NOMO-1 treated with DMSO at 0.1 percent for 48 hours (cell line): ENCODE measurements around the gene VCX2.
"Not testable (repeated sequence)": the region's sequence is repeated elsewhere in the genome, so short reads cannot be mapped to it uniquely, and the experiment has no call there.

Source experiments
- DNase-seq: peaks from one replicate; lab custom pipeline; 2025; ENCODE audit not compliant: unreplicated experiment; lab: John Stamatoyannopoulos, UW

VCX2 gene

DNA sequence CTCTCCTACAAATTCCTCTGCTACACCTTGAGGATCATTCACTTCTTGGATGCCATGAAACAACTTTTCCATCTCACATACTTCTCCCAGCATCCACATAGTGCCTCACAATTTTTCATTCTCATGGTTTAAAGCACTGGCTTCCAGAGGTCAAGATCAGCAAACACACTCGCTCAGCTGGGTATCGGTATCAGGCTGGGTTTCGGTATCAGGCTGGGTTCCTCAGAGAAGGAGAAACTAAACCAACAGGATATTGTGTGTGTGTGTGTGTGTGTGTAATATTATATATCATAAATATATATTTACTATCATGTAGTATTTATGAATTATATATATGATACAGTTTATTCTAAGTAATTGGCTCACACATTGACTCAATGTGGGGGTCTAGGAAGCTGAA lies at the start of gene VCX2:
VCX2 (minus strand) TSS at position 99 of the 400 bp plus-strand sequence. CDS start 624 bp downstream, outside the sequence.
- DNase-seq, result not testable (repeated sequence)

DNA sequence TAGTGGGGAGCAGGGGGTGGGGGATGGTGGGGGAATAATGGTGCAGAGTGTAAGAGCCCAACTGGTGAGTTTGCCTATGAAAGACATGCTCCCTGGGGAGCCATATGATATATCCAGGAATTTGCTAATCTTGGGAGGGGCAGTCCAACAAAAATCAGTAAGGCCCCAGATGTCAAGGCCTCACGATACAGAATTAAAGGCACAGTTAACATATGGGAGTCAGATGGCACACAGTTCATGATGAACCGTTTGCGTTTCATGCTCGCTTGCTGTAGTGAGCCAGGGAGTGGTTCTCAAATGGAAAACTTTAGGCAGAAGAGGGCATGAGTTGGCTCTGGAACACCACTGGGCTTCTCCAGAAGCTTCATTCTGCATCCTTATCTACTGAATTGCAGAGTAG lies 33.9 kb upstream of the VCX2 start:
- no peak for DNase-seq

DNA sequence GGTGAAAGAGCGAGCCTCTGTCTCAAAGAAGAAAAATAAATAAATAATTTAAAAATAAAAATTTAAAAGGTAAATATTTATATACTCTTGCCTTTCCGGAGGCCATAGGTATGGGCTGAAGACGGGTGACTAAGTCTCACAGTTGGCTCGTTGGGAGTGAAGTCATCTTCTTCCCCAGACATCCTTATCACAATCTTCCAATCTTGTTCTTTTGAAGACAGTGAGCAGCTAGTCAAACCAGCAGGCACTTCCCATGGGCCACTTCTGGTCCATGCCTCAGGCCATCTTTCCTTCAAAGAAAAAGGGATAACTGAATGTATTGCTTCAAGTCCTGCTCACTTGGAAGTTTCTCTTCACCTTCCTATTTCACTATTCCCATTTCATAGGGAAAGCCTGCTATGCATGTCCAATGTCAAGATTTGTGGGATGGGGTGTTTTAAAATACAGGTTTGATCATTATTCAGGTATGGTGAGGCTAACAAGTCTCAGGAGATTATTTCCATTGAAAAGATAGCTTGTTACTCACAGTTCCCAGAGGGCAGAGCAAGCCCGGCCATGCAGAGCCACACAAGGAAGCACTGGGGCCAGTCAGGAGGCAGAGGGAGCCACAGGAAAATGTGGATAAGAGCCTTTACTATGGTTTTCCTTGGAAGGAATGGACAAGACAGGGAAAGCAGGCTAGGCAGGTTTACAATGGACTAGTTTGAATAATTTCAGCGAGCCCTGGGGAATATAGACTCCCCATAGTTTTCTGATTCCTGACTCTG lies 33.3 kb upstream of the VCX2 start:
- DNase-seq, result no peak

DNA sequence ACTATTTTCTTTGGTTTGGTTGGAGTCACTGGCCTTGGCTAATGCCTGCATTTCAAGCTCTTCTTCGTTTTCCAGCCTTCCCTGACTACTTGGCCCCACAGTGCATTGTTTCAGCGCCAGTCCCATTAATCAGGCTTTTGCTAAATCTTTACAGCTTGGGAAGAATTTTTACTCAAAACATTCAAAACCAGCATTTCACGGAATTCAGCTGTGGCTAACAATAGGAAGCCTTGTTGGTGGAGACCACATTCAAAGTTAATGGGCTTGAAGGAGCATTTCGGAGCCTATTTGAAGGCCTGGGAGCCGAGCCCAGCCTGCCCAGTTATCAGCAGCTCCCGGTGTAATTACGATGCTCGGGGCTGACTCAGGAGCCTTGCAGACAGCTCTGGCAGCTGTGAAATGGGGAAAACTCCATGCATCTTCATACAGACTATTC lies 30.8 kb upstream of the VCX2 start:
- no peak for DNase-seq

DNA sequence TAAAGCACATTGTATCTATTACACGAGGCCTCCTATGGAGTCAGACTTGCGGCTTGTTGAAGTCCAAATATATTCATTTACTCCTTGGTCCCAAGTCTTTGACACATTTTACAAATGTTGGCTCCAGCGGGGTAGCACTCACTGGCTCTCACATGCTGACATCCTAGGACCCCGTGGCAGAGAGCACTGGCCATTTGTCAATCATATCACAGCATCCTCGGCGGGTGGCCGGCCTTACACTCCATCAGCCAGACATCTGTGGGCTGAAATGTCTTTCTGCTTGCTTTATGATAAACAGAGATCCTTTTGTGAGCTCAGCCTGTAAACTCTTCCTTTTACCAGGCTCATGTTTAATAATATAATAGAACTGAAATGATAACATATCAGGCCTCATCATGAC lies 25.7 kb upstream of the VCX2 start:
- no peak for DNase-seq

DNA sequence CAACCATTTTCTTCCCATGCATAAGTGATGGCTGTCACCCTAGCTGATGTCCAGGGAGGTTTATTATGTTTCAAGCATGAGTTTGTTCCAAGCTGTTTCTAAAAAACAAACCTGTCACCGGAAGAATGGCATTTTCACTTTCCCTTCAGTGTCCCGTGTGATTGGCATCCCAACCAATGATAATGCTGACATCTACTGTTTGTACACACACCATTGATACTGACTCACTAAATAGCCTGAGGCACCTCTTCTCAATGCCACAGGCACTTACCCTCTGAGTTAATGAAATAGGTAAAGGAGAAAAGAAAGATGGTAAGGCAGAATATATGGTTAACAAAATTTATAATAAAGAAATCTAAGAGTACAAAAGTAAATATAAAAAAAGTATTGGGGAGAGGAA lies 23.1 kb upstream of the VCX2 start:
- no peak for DNase-seq

DNA sequence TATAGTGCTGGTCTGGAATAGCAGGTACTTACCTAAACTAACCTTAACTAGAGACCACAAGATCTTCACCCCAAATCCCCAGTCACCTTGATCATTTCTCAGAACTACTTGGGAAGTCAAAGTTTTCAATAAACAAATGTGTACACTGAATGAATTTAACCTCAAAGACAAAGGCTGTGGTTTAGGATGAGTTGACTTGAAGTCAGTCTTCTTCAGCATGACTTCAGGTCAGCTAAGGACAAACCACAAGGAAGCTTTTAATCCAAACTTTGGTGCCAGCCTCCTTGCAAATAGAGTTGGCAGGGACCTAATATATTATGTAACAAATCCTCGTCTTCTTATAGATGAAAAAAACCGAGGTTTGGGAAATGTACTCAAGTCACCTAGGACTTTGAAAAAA lies 21.2 kb upstream of the VCX2 start:
- no peak for DNase-seq

DNA sequence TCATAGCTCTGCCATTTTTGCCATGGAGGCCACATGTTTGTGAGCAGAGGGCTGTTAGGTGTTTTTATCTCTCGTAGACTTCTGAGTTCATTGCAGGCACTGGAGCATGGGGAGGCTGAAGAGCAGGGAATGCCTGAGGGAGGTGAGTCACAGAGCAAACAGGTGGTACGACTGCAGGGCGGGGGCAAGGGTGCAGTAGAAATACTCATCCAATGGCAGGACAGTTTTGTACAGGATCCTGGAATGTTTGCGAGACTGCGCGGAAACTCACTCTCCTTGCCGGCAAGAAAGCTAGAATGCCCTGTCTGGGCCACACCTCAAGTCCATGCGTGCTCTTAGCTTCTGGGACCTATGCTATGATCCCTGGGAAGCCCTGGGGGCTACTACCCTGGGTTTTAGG lies 20.0 kb upstream of the VCX2 start:
- no peak for DNase-seq

DNA sequence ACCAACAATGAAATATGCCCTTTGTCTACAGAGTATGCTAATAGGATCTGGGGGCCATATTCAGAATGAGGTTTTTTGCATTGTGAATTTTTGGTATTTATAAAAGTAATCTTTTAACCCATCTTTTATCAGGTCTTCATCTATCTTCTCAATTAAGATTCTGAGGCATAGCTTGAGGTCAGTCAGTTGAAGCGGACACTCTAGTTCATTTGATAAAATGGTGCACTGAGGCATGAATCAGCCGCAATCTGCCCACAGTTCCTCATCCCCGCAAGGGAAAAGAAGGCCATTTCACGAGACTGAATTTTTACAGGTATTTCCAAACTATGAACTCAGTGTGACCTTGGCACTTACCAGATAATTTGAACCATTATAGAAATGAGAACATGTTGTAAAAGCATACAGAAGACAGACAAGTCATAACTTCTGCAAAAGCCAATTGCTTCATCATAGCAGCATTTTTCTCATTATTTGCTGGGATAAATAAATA lies 19.3 kb upstream of the VCX2 start:
- DNase-seq, result no peak

DNA sequence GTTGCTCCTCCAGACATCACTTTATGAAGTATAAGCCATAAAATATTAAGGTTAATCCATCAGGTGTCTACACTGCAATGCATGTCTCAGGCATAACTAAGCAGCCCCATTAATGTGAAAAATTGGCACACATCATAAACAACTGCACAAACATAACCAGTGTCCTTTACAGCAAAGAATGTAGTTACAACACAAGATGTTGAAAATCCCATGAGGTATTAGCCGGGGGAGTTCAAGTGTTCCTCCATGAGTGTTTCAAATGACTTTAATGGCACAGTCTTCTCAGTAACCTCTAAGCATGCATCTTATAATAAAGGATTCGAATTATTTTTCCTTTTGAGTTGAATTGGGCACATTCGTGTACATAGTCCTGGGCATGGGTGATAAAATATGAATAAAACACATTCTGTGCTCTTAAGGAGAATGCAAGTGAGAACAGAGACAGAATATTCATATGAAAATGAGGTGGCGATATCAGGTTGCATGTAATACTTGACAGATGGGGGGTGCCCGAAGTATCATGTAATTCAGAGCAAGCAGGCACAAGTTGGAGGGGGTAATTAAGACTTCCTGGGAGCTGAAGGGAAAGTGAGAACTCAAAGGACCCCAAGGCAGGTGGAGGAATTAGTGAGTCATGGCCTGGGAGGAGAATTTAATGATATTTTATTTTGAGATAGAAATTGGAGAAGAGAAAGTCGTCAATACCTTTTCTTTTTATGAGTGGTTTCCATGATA lies 18.2 kb upstream of the VCX2 start:
- DNase-seq, result no peak

DNA sequence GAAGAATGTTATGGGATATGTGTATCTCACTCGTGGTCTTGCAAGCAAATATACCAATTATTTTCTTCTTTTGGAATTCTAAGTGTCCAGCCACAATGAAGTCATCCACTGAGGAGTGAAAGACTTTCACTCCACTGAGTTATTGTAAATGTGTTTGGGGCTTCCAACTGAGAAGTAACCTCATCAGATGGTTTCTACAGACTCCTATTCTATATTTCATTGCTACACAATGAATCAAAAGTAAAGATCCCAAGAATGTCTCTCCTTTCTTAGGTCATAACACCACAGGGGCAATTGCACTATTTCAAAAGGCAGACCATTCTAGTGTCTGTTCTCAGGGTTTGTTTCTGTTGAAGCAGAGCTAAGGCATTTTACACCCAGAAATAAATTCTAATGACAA lies 12.3 kb upstream of the VCX2 start:
- DNase-seq, result no peak

DNA sequence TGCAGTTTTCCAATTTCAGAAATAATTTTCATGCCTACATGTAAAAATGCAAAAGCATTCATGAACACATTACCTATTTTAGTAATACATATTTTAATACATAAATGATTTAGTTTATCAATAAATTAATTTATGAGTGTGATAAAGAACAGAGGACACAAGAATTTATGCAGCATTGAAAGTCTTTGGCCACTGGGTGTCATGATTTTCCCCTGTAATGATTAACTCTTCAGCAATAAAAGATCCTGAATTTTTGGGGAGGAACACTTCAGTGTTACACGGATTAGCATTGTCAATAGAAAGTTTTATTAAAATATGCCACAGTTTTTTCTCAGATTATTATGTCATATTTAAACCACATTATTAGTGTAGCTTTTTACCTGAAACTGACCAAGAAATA lies 8.6 kb upstream of the VCX2 start:
- no peak for DNase-seq

DNA sequence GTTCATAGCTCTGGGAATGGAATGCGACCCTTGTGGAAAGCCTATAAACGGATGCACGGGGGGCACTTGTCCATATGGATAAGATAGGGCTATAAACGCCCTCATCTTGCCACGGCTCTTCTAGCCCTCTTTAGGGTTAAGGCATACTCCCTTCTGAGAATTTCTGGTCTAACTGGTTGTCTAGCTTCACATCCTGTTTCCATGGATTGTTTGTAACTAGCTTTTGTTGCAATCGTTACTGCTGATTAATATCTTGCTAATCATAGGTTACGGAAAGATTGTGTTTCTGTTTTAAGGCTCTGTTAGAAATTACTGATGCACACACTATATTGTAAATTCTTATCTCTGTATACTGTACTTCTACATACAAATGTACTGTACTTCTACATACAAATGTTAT lies 17.1 kb downstream of the VCX2 start:
- not testable (repeated sequence) for DNase-seq

DNA sequence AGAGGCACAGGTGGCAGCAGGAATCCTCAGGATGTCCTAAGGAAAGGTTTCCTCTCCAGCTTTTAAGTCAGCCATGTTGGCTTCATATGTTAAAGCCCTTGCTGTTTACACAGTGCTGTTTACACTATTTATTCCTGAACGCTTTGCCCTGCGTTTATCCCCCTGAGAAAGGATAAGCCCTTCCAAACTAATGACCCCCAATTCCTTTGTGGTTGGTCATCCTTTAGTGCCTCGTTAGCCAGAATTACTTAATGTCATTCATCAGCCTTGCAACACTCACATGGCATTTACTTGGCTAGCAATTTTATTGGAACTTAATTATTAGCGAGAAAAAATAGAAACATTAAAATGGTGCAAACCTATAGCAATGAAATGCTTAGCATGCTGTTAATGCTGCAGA lies 23.8 kb downstream of the VCX2 start:
- no peak for DNase-seq

DNA sequence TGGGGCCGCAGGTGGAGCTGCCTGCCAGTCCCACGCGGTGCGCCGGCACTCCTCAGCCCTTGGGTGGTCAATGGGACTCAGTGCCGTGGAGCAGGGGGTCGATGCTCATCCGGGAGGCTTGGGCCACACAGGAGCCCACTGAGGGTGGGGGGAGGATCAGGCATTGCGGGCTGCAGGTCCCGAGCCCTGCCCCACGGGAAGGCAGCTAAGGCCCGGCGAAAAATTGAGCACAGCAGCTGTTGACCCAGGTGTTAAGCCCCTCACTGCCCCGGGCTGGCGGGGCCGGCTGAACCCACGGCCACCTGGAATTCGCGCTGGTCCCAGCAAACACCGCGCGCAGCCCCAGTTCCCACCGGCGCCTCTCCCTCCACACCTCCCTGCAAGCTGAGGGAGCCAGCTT lies 26.1 kb downstream of the VCX2 start:
- no peak for DNase-seq

DNA sequence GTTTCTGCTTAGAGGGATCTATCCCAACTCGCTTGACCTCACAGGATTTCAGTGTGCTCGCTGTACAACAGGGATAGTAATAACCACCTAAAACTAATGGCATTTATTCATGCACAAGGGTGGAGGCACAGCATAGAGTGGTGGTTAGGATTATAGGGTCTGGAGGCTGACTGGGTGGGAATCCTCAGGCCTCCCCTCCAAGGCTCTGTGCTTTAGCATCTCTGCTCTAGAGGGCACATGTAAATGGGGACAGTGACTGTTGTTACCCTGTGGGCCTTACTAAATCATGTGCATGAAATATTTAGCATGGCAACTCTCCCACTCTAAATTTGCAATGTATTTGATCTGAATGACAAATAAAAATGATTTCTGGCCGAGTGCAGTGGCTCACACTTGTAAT lies 29.2 kb downstream of the VCX2 start:
- no peak for DNase-seq

DNA sequence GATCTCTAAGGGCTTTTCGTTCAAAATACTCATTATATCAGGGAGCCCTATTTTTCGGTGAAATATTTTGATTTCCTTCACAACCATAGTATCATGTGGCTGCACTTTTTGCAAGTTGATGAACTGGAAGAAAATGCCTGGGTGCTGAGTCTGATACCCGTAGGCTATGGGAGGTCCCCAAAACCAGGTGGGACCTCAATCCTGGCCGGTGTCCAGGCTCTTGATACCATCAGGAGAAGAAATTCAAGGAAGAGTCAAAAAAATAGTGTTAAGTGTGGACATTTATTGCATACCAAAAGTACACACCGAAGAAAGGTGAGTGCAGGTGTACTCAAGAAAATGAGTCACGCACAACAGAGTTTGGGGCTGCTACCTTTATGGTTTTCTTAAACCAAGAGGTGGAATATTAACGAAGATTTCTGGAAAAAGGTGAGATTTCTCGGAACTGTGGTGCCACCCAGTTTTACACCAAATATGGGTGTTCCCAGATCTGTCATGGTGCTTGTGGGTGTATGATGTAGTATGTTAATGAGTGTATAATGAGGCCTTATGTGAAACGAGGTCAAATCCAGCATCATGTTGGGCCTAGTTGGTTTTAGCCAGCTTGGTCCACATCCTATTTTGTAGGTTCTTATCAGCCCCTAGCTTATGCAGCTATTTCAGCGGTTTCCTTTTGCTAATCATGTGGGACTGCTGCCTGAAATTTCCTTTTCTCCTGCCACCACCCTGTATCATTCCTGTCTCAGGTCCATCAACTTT lies 29.9 kb downstream of the VCX2 start:
- no peak for DNase-seq

DNA sequence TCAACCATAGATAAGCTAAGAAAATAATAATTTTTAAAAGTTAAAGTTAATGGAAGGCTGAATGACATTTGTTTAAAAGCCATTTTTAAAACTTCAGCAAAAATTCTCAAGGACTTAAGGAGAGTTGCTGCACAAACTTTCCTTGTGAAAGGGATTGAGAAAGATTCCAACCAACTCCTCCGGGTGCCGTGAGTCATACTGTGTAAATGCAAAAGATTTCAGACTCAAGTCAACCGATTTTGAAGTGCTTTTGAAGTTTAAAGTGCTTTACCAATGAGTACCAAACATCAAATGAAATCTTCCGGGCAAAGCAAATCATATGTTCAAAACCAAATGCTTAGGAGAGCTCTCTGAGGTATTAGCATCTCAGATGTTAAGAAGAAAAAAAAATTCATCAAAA lies 31.4 kb downstream of the VCX2 start:
- no peak for DNase-seq

DNA sequence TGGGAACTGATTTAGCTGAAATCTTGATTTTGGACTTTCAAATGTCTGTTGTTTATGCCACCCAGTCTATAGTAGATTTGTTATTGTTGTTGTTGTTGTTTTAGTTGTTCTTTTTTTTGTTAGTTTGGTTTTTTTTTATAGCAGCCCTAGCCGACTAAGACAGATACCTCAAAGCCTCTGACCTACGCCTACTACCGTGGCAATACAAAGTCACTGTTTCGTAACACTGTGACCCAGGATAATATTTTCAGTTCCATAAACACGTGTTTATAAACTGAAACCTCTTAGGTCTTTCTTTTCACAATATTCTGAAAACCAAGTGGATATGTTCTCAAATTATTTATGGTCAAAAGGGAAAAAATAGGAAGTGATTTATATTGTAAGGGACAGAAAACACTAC lies 32.8 kb downstream of the VCX2 start:
- peak; percentile 5 for DNase-seq

DNA sequence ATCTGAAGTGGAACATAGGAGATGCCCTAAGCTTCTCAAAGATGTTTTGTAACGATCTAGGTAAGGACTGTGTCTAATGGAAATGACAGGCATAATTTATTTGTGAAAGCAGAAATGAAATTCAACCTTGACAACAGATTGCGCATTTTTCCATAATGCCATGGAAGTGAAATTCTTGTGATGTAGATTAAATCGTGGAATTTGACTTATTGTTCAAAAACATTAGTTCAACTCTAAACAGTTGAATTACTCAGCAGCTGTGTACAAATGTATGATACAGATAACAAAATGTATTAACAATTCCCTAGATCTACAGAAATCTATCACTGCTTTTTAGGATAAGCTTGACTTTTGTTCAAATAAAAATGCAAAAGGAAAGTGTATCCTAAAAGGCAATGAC lies 44.4 kb downstream of the VCX2 start:
- DNase-seq, result no peak

DNA sequence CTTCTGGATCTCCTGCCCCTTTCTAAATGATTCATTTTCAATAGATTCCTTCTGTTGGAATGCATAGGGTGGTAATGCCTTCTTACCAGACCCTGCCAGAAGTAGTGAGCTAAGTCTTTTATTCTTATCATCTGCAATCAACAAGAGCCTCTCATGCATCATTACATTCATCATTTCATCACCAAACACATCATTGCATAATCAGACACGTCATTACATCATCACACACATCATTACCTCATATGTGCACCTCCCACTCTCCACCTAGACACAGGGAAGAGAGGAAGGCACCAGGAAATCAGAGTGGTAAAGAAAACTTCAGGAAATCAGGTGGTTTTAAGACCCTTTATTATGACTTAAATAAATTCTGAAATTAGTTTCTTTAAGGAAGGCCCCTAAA lies 45.0 kb downstream of the VCX2 start:
- DNase-seq, result no peak

DNA sequence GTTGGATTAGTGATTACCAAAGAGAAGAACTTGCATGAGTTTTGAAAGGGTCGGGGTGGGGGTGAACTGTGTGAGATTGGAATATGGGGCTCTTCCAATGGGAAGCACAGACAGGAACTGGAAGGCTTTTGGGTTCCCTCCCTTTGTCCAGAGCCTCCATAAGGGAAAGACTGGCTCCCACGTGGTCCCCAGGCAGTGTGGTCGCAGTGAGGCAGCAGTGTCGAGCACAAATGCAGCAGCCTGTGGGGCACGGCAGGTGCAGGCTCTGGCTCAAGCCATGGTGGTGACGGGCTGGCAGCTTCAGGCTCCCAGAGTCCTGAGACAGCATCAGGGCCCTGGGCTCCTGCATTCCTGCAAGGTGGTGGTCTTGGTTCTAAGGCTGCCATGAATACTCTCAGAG lies 45.5 kb downstream of the VCX2 start:
- no peak for DNase-seq
